Chondrocyte (in vitro differentiated cells): ENCODE data around the gene ATP1A2. TPM values are rescaled to one million over a fixed set of nuclear protein-coding genes. Genes with fewer than 3 reads are reported as not detected.

Source experiments
- DNase-seq: peaks from one replicate; pipeline ENCODE4 v3.0.0; 2021; ENCODE audit warnings: mixed read lengths, low spot score
- H3K27ac Mint-ChIP-seq: one replicate; pipeline ENCODE4 v1.8.0; 2021; ENCODE audit warnings: mild to moderate bottlenecking, moderate library complexity, mixed read lengths; ENCODE audit not compliant: unreplicated experiment
- H3K27me3 Mint-ChIP-seq: 2 replicates; pipeline ENCODE4 v1.8.0; 2021; ENCODE audit warnings: low read depth, mixed read lengths
- H3K36me3 Mint-ChIP-seq: 2 replicates; pipeline ENCODE4 v1.8.0; 2021; ENCODE audit warnings: low read depth, mixed read lengths
- H3K4me1 Mint-ChIP-seq: 2 replicates; pipeline ENCODE4 v1.8.0; 2021; ENCODE audit warnings: low read depth, mild to moderate bottlenecking, mixed read lengths
- H3K4me3 Mint-ChIP-seq: one replicate; pipeline ENCODE4 v1.8.0; 2021; ENCODE audit warnings: mild to moderate bottlenecking, moderate library complexity, mixed read lengths; ENCODE audit not compliant: unreplicated experiment
- H3K9me3 Mint-ChIP-seq: 2 replicates; pipeline ENCODE4 v1.8.0; 2021; ENCODE audit warnings: low read depth, mixed read lengths
- CTCF ChIP-seq: fragments of 200-600 bp; sonication (generic); IDR thresholded peaks from 2 replicates; pipeline ENCODE4 v1.5.0; 2021; ENCODE audit warnings: antibody characterized with exemption, mild to moderate bottlenecking, moderate library complexity
- total RNA-seq: library from RNA; stranded (reverse); gene quantifications from 3 replicates; pipeline ENCODE4 v1.2.1, GENCODE V29; 2021

The ATP1A2 gene
- total RNA-seq, 1 donor from 2014 or later = 2.9 TPM

- TF ChIP-seq CTCF = no peak
- no peak overlapping the region for H3K27ac Mint-ChIP-seq
- no peaks in the 10 kb centered on the region for H3K27me3 Mint-ChIP-seq
- H3K36me3 Mint-ChIP-seq = peaks cover 5% of the 10 kb centered on the region
- H3K4me3 Mint-ChIP-seq = no peak overlapping the region
- no peak for DNase-seq
- H3K4me1 Mint-ChIP-seq = peaks cover 13% of the 10 kb centered on the region
- H3K9me3 Mint-ChIP-seq = no peaks in the 10 kb centered on the region
Observed at GRCh38 chr1:160095382-160096105, 20.0 kb upstream of the ATP1A2 start.

- Mint-ChIP-seq H3K4me1 (peaks cover 19% of the 10 kb centered on the region), H3K4me3 (no peak overlapping the region), H3K27ac (no peak overlapping the region), H3K27me3 (no peaks in the 10 kb centered on the region), H3K36me3 (peaks cover 2% of the 10 kb centered on the region), H3K9me3 (no peaks in the 10 kb centered on the region)
- peak; percentile 33 for DNase-seq
- TF ChIP-seq CTCF = no peak
Observed at GRCh38 chr1:160096274-160097116, 19.1 kb upstream of the ATP1A2 start.

- peak overlapping the region; percentile 71 for H3K4me3 Mint-ChIP-seq
- peaks cover 25% of the 10 kb centered on the region for H3K4me1 Mint-ChIP-seq
- no peak overlapping the region for H3K27ac Mint-ChIP-seq
- TF ChIP-seq CTCF = no peak
- H3K9me3 Mint-ChIP-seq = no peaks in the 10 kb centered on the region
- peak; percentile 70 for DNase-seq
- no peaks in the 10 kb centered on the region for H3K27me3 Mint-ChIP-seq
- H3K36me3 Mint-ChIP-seq = no peaks in the 10 kb centered on the region
Observed at GRCh38 chr1:160097151-160097910, 18.2 kb upstream of the ATP1A2 start.

- H3K9me3 Mint-ChIP-seq = no peaks in the 10 kb centered on the region
- H3K4me3 Mint-ChIP-seq = peak within 1 kb of the TSS; percentile 71
- peak; percentile 87 for DNase-seq
- H3K36me3 Mint-ChIP-seq = no peaks in the 10 kb centered on the region
- H3K27me3 Mint-ChIP-seq = no peaks in the 10 kb centered on the region
- peaks cover 32% of the 10 kb centered on the region for H3K4me1 Mint-ChIP-seq
- TF ChIP-seq CTCF = no peak
- H3K27ac Mint-ChIP-seq = peak within 1 kb of the TSS; percentile 54
Observed at GRCh38 chr1:160097911-160098851, 17.4 kb upstream of the ATP1A2 start, which contains the start of gene IGSF8. TSS of gene IGSF8 (minus strand) at chr1:160098619. CDS start at chr1:160098472, 147 bp downstream.
